GM23248 (cell line): ENCODE data around the gene TRDMT1.

Experiments
- EZH2 ChIP-seq: fragments of 200-600 bp; sonication (generic); IDR thresholded peaks from 2 replicates; pipeline ENCODE4 v1.6.1; 2018; ENCODE audit warnings: antibody characterized with exemption, mild to moderate bottlenecking; ENCODE audit not compliant: insufficient read depth, poor library complexity, severe bottlenecking
- EZH2phosphoT487 ChIP-seq: fragments of 200-600 bp; sonication (generic); IDR thresholded peaks from 2 replicates; pipeline ENCODE4 v1.6.1; 2018; ENCODE audit warnings: antibody characterized with exemption, moderate library complexity, mild to moderate bottlenecking, low read depth; ENCODE audit not compliant: insufficient read depth

DNA sequence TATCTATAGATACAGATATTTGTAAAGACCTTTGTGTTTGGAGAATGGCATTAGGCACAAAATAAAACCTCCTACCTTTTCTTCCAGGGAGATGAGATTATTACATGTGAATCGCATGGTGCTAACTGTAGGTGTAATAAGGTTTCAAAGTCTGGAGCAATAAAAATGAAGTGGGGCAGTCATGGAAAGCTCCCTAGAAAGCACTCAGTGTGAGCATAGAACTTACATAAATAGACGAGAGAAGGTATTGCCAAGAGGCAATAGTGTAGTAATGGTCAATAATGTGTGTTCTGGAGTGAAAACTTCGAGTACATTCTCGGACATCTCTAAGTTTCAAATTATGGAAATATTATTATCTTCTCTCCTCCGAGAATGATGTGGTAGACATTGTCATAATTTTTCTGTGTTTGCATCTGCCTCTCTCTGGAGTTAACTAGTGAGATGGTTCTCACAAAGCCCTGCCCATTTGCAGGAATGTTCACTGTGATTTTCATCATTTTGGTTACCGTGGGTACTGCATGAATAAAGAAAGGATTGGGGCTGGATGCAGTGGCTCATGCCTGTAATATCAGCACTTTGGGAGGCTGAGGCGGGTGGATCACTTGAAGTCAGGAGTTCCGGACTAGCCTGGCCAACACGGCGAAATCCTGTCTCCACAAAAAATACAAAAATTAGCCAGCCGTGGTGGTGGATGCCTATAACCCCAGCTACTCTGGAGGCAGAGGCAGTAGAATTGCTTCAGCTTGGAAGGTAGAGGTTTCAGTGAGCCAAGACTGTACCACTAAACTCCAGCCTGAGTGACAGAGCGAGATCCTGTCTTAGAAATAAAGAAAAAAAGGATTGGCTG lies 37.2 kb upstream of the TRDMT1 start:
- TF ChIP-seq EZH2 (no peak), EZH2phosphoT487 (no peak)
